PC-3 (cell line): ENCODE measurements around the gene WDFY3.

Experiments
- EZH2 ChIP-seq: fragments of 300-600 bp; sonication (generic); IDR thresholded peaks from one replicate; pipeline ENCODE4 v1.6.1; 2017; ENCODE audit warnings: antibody characterized with exemption, mild to moderate bottlenecking, low read length; ENCODE audit not compliant: unreplicated experiment
- EZH2phosphoT487 ChIP-seq: fragments of 300-600 bp; sonication (generic); IDR thresholded peaks from 2 replicates; pipeline ENCODE4 v1.6.1; 2018; ENCODE audit warnings: mild to moderate bottlenecking, antibody characterized with exemption, low read length, borderline replicate concordance
- TF ChIP-seq, protein P1 (sequence below): fragments of 300-600 bp; sonication (generic); conservative IDR thresholded peaks from 2 replicates; pipeline ENCODE4 v1.5.1; 2017; ENCODE audit warnings: antibody characterized with exemption, low read depth, mild to moderate bottlenecking, low read length

DNA sequence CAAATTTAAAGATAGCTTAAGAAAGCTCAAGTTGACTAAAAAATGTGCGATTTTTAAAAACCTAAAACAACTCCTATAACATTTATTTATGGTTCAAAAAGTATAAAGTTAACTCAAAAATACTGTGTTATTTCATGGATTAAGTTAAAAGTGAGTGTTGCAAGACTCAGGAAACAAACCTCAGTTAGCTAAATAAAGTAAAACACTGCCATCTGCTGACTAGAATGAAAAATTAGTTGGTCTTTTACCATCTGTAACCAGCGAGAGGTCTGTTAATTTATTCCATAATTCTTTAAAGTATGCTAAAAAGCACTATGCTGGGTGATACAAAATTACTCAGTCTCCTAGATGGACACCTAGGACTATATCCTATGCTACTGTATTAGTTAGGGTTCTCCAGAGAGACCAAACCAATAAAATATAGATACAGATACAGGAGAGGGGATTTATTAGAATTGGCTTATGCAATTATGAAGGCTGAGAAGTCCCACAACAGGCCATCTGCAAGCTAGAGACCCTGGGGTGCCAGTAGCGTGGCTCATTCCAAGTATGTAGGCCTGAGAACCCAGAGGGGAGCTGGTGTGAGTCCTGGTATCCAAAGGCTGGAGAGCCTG is 4.9 kb upstream of the WDFY3 start:
- TF ChIP-seq, protein P1, sequence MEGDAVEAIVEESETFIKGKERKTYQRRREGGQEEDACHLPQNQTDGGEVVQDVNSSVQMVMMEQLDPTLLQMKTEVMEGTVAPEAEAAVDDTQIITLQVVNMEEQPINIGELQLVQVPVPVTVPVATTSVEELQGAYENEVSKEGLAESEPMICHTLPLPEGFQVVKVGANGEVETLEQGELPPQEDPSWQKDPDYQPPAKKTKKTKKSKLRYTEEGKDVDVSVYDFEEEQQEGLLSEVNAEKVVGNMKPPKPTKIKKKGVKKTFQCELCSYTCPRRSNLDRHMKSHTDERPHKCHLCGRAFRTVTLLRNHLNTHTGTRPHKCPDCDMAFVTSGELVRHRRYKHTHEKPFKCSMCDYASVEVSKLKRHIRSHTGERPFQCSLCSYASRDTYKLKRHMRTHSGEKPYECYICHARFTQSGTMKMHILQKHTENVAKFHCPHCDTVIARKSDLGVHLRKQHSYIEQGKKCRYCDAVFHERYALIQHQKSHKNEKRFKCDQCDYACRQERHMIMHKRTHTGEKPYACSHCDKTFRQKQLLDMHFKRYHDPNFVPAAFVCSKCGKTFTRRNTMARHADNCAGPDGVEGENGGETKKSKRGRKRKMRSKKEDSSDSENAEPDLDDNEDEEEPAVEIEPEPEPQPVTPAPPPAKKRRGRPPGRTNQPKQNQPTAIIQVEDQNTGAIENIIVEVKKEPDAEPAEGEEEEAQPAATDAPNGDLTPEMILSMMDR, result peak; percentile 69
- no peak for TF ChIP-seq EZH2
- no peak for TF ChIP-seq EZH2phosphoT487
